Keratinocyte (primary cell): ENCODE results near the gene BHLHE40.

Experiments
- EZH2 ChIP-seq: IDR thresholded peaks from one replicate; pipeline ENCODE4 v1.6.1; 2012; ENCODE audit warnings: inconsistent platforms, mild to moderate bottlenecking, low read length, moderate library complexity
- TF ChIP-seq, protein P1 (sequence below), 3 experiments: IDR thresholded peaks in 1 of 3; conservative IDR thresholded peaks in 1 of 3; optimal IDR thresholded peaks in 1 of 3; 2 replicates in 2 of 3; 3 replicates in 1 of 3; pipeline versions ENCODE3 to v1.5.1; 2011; ENCODE audit warnings: low read length in 3 of 3, mild to moderate bottlenecking in 3 of 3, moderate library complexity in 2 of 3, control low read depth in 1 of 3, inconsistent platforms in 1 of 3; ENCODE audit not compliant: insufficient read depth in 2 of 3; ENCODE audit errors: extremely low read depth in 1 of 3

DNA sequence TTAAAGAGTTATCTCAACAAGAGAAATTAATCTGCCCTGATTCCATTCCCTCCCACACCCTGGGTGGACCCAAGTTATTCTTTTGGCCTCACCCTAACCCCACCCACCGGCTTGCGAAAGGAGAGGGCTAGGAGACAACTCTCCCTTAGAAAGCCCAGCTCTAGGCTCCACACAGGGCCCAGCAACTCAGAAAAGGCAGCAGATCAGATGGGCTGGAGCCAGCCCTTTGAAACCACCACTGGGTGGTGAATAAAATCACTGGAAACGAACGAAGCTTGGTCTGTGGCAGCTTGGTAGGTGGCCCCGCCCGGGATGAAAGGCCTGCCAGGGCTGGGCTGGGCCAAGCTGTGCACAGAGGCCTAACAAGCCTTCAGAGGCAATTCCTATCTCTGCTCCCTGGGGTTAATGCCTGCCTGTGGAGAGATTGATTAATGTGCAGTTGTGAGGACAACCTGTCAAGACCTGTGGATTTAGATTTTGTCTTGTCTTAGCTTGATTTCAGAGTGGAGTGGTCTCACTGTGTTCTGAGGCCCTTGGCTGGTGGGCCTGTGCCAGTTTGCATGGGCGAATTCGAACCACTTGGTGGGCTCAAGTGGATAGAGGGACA is 38.8 kb downstream of the BHLHE40 start:
- TF ChIP-seq, protein P1, sequence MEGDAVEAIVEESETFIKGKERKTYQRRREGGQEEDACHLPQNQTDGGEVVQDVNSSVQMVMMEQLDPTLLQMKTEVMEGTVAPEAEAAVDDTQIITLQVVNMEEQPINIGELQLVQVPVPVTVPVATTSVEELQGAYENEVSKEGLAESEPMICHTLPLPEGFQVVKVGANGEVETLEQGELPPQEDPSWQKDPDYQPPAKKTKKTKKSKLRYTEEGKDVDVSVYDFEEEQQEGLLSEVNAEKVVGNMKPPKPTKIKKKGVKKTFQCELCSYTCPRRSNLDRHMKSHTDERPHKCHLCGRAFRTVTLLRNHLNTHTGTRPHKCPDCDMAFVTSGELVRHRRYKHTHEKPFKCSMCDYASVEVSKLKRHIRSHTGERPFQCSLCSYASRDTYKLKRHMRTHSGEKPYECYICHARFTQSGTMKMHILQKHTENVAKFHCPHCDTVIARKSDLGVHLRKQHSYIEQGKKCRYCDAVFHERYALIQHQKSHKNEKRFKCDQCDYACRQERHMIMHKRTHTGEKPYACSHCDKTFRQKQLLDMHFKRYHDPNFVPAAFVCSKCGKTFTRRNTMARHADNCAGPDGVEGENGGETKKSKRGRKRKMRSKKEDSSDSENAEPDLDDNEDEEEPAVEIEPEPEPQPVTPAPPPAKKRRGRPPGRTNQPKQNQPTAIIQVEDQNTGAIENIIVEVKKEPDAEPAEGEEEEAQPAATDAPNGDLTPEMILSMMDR (optimal IDR thresholded peaks at IDR 0.05 in 1 of 3, IDR thresholded peaks at IDR 0.05 in 1 of 3, conservative IDR thresholded peaks at IDR 0.05 in 1 of 3; ENCODE audit: extremely low read depth in 1 of 3, insufficient read depth in 2 of 3, low read length in 3 of 3) = no peak
- TF ChIP-seq EZH2 = no peak
